HG03280 (cell line): ENCODE results near the gene CEP290.
"Not testable (repeated sequence)": the region's sequence is repeated elsewhere in the genome, so short reads cannot be mapped to it uniquely, and the experiment has no call there.

Experiments used
- ATAC-seq: cut with Tn5 transposase; IDR thresholded peaks from one replicate; pipeline ENCODE4 v1.9.1; 2021; ENCODE audit warnings: mild to moderate bottlenecking, moderate library complexity; ENCODE audit not compliant: unreplicated experiment

CEP290 gene

DNA sequence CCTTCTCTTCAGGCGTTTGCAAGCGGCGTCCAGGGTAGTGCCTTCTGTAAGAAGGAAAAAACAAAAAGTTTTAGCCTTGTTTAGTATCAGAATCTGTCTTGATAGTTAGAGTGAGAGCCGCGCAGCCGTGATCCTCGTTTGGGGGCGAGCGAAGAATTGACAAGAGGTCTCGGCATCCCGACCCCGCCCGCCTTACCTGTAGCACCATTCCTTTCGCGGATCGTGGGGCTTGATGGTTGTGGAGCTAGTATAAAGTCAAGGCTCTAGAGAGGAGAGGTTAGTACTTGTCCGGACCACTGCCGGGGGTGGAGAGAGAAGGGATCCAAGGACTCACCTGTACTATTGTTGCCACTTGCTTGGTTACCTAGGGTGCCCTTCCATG is 713 bp upstream of the CEP290 start:
- ATAC-seq: peak; percentile 3

DNA sequence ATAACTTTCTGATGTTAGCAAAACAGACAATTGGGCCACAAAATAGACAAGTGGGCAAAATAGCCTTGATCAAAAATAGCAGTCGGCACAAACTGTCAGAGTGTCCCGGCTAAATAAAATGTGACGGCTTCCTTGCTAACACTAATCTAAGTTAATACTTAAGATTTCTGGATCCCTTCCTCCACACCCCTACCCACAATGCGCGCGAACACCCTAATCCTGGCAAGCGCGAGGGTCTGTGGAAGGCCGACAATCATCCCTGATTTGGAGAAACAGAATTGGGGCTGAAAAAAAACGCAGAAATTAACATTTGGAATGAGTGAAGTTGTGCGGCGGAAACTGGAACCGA is 489 bp downstream of the CEP290 start:
- ATAC-seq: peak; percentile 0

DNA sequence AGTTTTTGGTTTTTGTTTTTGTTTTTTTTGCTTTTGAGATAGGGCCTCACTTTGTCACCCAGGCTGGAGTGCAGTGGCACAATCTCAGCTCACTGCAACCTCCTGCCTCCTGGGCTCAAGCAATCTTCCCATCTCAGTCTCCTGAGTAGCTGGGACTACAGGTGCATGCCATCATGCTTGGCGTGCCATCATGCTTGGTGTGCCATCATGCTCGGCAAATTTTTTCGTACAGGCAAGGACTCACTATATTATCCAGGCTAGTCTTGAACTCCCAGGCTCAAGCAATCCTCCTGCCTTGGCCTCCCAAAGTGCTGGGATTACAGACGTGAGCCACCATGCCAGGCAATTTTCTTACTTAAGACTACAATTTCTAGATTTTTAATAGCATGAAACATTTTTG is 2.2 kb downstream of the CEP290 start:
- not testable (repeated sequence) for ATAC-seq

DNA sequence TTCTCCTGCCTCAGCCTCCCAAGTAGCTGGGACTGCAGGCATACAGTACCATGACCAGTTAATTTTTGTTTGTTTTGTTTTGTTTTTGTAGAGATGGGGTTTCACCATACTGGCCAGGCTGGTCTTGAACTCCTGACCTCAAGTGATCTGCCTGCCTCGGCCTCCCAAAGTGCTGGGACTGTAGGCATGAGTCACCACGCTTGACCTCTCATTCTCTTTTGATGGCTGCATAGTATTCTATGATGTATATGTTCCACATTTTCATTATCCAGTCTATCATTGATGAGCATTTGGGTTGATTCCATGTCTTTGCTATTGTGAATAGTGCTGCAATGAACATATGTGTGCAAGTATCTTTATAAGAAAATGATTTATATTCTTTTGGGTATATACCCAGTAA is 8.7 kb downstream of the CEP290 start:
- not testable (repeated sequence) for ATAC-seq

DNA sequence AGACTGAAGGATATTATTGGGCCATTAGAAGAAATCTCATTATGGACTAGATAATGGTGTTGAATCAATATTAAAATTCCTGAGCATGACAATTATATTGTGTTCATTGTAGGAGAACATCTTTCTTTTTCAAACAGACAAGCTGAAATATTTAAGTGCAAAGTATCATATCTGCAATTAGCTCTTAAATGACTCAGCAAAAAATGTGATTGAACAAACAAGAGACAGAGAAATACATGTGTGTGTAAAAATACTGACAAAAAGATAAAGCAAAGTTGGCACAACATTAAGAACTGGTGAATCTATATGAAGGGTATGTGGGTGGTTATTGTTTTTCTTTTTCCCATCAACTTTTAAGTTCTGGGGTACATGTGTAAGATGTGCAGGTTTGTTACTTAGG is 9.5 kb downstream of the CEP290 start:
- ATAC-seq: no peak

DNA sequence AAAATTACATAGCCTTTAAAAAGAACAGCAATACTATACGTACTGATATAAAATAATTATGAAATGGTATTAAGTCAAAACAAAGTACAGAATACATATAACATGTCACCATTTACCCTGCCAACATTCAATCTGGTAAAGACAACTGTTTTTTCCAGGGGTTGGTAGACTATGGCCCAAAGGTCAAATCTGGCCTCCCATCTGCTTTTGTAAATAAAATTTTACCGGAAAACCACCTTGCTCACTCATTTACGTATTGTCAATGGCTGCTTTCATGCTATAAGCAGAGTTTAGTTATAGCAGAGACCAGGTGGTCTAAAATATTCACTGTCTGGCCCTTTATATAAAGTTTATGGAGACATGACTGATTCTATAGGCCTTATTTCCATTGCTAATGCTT is 14.0 kb downstream of the CEP290 start:
- no peak for ATAC-seq

DNA sequence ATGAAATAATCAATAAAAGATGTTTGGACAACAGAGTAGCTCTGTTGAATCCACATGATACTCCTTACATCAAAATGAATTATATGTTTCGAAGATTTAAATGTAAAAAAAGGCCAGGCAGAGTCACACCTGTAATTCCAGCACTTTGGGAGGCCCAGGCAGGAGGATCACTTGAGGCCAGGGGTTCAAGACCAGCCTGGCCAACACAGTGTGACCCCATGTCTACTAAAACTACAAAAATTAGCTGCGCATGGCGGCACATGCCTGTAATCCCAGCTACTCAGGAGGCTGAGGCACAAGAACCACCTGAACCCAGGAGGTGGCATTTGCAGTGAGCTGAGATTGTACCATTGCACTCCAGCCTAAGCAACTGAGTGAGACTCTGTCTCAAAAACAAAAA is 14.8 kb downstream of the CEP290 start:
- no peak for ATAC-seq

DNA sequence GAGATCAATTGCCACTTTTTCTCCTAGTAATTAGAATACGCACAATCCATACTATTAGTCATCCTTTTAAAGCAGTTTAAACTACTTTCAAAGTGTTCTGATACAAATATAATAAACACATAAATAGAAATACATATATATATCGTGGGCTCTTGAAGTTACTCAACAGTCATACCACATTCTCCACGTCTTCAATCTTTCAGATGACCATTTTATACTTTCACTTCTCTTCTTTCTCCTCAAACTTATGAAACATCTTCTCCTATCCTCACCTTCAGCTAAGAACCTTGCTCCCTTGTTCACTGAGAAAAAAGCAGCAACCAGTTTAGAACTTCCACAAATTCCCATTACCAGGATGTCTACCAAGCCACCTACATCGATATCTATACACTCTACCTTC is 19.2 kb downstream of the CEP290 start:
- no peak for ATAC-seq

DNA sequence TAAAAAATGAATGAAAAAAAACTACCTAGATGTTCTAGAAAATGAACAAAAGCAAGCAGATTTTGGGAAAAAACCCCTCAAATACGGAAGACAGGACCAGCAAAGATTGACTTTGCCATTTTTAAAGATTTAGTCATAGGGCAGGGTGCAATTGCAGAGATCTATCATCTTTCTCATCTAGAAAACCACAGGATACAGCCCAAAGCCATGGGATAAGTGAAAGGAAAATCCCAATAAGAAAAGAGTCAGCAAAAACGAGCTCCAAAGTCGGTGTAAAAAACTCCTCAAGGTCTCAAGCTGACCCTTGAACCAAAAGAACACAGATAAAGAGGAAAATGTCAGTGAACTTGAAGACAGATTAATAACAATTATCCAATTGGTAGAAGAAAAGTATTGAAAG is 28.0 kb downstream of the CEP290 start:
- ATAC-seq: no peak

DNA sequence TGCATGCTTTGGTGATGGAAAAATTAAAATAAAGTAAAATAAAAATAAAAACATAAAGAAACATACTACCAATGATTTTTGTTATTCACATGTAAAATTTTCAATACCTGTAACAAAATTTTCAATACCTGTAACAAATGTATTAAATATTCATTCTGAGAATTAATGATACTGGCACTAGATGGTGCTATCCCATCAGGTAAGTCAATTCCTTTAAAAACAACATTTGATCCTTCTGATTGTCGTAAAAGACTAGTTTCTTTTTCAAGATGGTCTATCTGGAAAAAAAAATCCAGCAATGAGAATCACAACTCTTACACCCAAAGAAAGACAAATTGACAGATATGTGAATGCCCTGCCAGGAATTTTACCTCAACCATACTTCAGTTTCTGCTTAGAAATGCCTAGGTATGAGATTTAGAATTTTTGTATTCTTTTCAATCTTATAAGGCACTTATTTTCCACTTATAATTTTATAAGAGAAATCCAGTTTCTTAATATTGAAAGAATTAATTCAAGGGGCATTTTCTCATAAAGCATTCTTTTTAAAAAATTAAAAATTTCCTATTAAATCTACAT is 30.7 kb downstream of the CEP290 start:
- ATAC-seq: no peak

DNA sequence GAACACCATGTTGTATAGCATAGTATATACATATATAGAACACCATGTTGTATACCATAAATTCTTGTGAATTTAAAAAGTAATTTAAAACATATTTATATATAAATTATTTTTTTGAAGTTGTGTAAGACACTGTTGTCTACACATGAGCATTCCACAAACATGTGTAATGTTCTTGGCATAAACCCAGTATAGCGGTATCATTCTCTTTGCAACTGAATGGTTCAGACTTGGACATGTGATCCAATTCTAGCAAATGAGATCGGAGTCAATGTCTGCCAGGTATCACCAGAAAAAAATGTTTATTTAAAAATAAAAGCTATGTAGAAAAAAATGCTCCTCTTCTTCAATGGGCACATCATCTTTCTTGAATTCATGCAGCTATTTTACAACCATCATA is 33.9 kb downstream of the CEP290 start:
- ATAC-seq: no peak

DNA sequence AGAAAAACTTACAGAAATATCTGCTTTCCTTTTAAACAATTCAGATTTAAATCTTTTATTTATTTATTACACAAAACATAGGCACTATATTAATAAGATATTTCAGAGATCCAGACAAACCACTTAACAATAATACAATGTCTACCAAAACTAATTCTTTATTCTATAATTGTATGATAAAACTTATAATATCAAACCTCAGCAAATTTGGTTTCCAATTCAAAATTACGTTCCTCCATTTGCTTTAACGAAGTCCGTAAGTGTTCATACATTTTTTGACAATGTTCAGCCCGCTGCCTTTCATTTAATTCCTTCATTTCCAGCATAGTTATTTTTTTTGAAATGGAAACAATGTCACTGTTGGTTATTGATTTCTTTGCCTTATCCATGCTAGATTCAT is 48.3 kb downstream of the CEP290 start:
- no peak for ATAC-seq

DNA sequence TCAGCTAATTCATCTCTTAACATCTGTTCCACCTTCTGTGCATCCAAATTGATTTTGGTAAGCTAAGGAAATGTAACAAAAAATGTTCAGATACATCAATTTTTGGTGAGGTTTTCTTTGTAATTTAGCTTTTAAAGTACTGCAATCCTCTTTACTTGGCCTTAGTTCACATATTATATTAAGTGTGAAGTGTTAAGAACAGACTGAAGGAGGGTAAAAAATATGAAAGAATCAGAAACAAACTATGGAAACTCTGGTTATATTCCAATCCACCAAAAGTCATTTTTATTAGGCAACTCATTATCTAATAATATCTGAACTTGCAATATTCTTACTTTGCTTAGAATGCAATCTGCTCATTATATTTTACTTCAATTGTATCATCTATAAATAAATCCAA is 49.1 kb downstream of the CEP290 start:
- no peak for ATAC-seq

DNA sequence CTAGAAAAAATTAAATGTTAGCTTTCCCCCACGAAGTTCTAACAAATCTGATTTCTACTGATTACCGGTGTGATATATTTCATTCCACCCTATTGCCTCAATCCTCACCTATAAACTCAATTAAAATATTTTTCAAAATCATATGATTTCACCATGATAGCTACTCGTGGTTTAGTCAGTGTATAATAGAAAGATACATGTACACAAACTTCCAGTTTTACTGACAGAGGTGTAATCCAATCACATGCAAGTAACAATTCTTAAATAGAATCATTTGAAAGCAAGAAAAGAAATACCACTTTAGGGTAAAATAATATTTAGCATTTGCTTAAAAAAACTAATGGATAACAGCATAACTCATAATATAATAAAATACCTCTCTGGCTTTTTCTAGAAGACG is 57.7 kb downstream of the CEP290 start:
- ATAC-seq: no peak

DNA sequence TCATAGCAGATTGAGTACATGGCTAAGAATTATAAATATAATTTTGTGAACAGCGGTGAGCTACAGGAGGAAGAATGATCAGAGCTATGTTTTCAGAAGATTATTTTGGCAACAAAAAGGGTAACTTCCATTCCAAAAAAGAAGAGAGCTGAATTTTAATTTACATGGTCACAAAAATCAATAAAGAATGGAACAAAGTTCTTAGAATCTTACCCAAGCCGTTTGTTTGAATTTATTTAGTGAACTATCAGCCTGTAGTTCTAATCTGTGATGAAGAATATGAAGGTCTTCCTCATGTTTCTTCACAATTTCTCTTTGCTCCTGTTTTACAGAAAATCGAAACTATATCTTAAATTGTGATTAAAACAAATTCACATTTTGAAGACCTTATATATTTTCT is 58.3 kb downstream of the CEP290 start:
- no peak for ATAC-seq

DNA sequence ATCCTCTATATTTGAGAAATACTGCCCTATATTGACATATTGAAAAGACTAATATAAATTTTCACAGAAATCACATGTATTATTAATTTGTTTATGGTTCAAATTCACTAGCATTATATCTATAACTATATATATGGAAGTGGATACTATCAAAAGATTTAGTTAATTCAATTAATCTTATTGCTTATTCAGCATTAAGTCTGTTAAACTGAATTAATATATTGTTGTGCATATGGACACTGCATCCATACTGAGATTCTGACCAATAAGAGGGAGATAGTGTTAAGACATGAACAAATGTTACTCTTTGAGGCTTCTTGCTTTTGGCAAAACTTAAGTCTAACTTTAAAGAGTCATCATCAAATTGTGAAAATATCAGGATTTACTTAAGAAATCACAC is 60.6 kb downstream of the CEP290 start:
- ATAC-seq: no peak

DNA sequence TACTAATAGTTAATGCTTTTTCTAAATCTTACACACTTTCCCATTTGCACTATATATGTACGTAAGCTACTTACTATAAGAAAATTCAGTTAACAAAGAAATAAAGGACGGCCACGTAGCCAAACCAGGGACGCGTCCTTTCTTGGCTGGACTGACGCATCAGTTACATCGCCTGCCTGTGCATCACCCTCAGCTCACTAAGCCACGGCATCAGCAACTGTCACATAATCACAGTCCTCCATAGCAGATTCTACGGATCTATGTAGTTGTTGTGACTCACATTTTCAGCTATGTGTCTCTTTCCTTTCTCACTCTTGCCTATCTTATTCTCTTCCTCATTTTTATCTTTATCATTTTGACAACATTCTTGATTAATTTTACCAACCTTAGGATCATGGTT is 74.6 kb downstream of the CEP290 start:
- no peak for ATAC-seq

DNA sequence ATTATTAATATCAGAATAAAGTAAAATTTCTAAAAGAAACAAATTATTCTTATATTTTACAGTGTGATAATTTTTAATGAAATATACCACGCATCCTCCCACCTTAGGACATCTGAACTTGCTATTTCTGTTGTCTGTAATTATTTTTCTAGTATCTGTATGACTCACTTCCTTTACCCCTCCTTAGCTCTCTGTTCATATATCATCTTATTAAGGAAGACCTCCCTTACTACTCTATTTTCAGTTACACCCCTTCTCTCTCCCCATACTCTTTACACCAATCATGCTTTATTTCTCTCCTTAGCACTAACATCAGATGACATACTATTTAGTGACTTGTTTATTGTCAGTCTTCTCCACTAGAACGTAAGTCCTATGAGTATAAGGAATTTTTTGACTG is 78.5 kb downstream of the CEP290 start:
- ATAC-seq: peak; percentile 88

DNA sequence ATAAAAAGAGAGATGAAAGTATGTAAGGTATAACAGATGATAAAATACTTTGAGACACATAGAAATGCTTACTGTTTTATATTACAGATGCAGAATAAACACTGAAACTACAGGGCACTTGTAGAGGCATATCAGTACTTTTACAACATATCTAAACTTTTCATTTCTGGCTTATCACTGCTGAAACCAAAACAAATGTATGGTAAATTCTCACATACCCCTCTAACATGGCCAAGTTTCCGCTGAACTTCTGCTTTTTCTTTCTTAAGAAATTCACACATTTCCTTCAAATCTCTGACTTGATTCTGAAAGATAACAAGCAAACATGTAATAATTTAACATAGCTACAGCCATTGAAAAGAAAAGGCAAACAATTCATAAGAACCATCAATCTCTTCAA is 79.4 kb downstream of the CEP290 start:
- ATAC-seq: peak; percentile 59

DNA sequence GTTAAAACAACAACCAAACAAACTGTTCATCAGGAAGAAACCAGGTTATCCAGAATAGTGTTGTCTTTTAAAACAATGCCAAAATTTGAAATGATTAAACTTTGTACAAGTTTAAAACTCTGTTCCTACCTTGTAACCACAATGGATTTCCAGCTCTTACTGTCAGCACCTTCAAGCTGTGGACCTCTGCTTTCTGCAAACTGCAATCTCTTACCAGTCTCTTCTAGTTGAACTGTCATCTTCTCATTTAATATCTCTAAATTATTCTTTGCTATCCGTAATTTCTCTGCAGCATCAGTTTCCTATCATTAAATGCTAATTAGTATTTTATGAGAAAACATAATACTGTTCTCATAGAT is 83.2 kb downstream of the CEP290 start:
- no peak for ATAC-seq

DNA sequence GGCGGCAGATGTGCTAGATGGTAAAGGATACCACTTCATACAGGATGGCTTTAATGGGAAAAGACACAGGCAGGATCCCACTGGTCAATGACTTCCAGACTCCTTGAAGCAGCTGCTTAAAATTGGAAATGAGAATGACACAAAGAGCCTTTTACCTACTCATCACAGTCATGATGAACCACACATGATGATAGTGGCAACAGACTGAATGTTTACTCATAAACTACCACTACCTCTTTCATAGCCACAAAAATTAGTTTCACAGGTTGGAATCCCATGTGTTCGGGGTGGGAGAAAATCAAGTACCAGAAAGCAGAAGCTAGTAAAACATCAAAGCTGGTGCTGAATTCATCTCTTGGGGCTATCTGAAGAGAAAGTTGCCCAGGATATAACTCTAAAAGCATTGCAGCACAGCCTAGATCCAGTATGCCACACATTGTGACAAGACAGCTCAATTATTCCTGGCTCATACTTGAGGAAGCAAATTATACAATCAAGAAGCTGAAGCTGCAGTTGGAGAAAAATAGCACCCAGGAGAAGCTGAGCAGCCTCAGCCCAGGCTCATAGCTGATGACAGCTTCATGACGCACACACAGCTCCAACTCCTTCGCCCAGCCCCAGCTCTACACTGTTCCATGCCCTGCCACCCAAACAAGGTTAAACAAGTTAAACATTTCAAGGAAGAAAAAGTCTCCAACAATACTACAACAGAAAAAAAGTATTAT is 83.7 kb downstream of the CEP290 start:
- no peak for ATAC-seq

DNA sequence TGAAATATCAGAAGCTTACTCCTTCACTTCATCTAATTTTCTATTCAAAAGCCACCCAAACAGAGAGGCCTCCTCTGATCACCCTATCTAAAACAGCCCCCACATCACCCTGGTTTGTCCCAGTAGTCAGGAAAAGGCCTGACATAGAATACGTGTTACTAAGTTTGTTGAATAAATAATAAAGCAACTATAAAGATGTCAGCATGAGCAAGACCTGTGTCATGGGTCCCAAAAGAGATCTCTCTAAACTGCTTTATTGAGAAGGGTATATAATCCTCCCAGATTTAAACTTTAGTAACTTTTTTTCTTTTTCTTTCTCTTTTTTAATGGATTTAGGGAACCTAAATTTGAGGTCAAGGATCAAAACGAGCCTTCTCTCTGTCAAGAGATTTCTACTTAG is 85.3 kb downstream of the CEP290 start:
- ATAC-seq: no peak

DNA sequence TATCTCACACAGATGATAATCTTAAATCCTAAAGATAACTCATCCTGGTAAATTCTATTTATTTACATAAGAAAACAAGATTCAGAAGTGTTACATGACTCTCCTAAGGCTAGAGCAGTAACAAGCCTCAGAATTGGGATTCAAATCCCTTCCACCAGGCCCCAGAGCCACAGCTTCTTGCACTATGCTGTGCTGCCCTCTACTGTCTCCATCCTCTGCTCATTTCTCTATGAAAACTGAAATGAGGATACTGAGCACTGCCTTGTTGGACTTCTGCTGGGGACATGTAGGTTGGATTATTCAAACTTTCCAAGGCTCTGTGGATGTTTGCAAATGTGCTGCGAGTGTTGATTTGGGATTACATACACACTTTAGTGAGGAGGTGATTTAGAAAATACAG is 89.2 kb downstream of the CEP290 start:
- ATAC-seq: no peak
